SK-N-SH treated with all-trans-retinoic acid at 6 μM for 48 hours (cell line): Measurements from ENCODE around the gene GZMH.

Experiments
- ATAC-seq: fragments of 200-7000 bp; cut with Tn5 transposase; 3 replicates; pipeline ENCODE4 v1.9.1; 2020; ENCODE audit warnings: mild to moderate bottlenecking, moderate library complexity
- ARNTL ChIP-seq: fragments of 450-650 bp; formaldehyde crosslinking; IDR thresholded peaks from 2 replicates; pipeline ENCODE4 v1.5.0; 2020; ENCODE audit warnings: low read depth, mild to moderate bottlenecking, moderate library complexity, borderline replicate concordance
- BACH2 ChIP-seq: fragments of 250-450 bp; sonication (Bioruptor Pico); IDR thresholded peaks from 2 replicates; pipeline ENCODE4 v1.9.0; 2021; ENCODE audit warnings: mild to moderate bottlenecking, borderline replicate concordance
- CSDC2 ChIP-seq: fragments of 250-450 bp; sonication (Bioruptor Pico); IDR thresholded peaks from 2 replicates; pipeline ENCODE4 v1.5.0; 2020; ENCODE audit warnings: mild to moderate bottlenecking, moderate library complexity
- ESRRG ChIP-seq: fragments of 250-450 bp; sonication (Bioruptor Pico); IDR thresholded peaks from 2 replicates; pipeline ENCODE4 v1.6.1; 2021; ENCODE audit warnings: mild to moderate bottlenecking
- GLIS3 ChIP-seq: fragments of 250-450 bp; sonication (Bioruptor Pico); IDR thresholded peaks from 2 replicates; pipeline ENCODE4 v1.5.0; 2020; ENCODE audit warnings: mild to moderate bottlenecking, moderate library complexity
- ISL1 ChIP-seq: fragments of 250-450 bp; sonication (Bioruptor Pico); IDR thresholded peaks from 2 replicates; pipeline ENCODE4 v2.1.2; 2022; ENCODE audit warnings: mild to moderate bottlenecking, moderate library complexity
- PPARA ChIP-seq: fragments of 250-450 bp; sonication (Bioruptor Pico); IDR thresholded peaks from 2 replicates; pipeline ENCODE4 v1.5.0; 2020; ENCODE audit warnings: mild to moderate bottlenecking, borderline replicate concordance
- RARB ChIP-seq: fragments of 250-450 bp; sonication (Bioruptor Pico); IDR thresholded peaks from 2 replicates; pipeline ENCODE4 v1.8.0; 2021; ENCODE audit warnings: mild to moderate bottlenecking, moderate library complexity
- SNAI2 ChIP-seq: fragments of 250-450 bp; sonication (Bioruptor Pico); IDR thresholded peaks from 2 replicates; pipeline ENCODE4 v1.5.0; 2020; ENCODE audit warnings: mild to moderate bottlenecking, moderate library complexity
- TCF4 ChIP-seq: fragments of 250-450 bp; sonication (Bioruptor Pico); IDR thresholded peaks from 2 replicates; pipeline ENCODE4 v1.8.0; 2021; ENCODE audit warnings: mild to moderate bottlenecking, moderate library complexity, borderline replicate concordance
- TOX ChIP-seq: fragments of 250-450 bp; sonication (Bioruptor Pico); IDR thresholded peaks from 2 replicates; pipeline ENCODE4 v1.8.0; 2021; ENCODE audit warnings: mild to moderate bottlenecking, moderate library complexity, borderline replicate concordance
- ZC3H10 ChIP-seq: fragments of 250-450 bp; sonication (Bioruptor Pico); IDR thresholded peaks from 2 replicates; pipeline ENCODE4 v1.5.1; 2021; ENCODE audit warnings: mild to moderate bottlenecking, moderate library complexity
- ZFP3 ChIP-seq: fragments of 250-450 bp; sonication (Bioruptor Pico); IDR thresholded peaks from 2 replicates; pipeline ENCODE4 v1.5.0; 2020; ENCODE audit warnings: mild to moderate bottlenecking, moderate library complexity
- ZFP30 ChIP-seq: fragments of 450-650 bp; formaldehyde crosslinking; IDR thresholded peaks from 2 replicates; pipeline ENCODE4 v1.5.0; 2022; ENCODE audit warnings: mild to moderate bottlenecking, moderate library complexity
- ZNF565 ChIP-seq: fragments of 450-650 bp; formaldehyde crosslinking; conservative IDR thresholded peaks from 2 replicates; pipeline ENCODE4 v1.5.0; 2020; ENCODE audit warnings: low read depth, mild to moderate bottlenecking, moderate library complexity
- ZNF70 ChIP-seq: fragments of 450-650 bp; formaldehyde crosslinking; IDR thresholded peaks from 2 replicates; pipeline ENCODE4 v1.5.0; 2020; ENCODE audit warnings: mild to moderate bottlenecking, moderate library complexity
- ZNF8 ChIP-seq: fragments of 450-650 bp; formaldehyde crosslinking; IDR thresholded peaks from 2 replicates; pipeline ENCODE4 v1.5.0; 2020; ENCODE audit warnings: mild to moderate bottlenecking, moderate library complexity
- TF ChIP-seq, protein P1 (sequence below): fragments of 250-450 bp; sonication (Bioruptor Pico); IDR thresholded peaks from 2 replicates; pipeline ENCODE4 v1.8.0; 2021; ENCODE audit warnings: low read depth, mild to moderate bottlenecking, moderate library complexity, borderline replicate concordance
- TF ChIP-seq, protein P2 (sequence below): fragments of 250-450 bp; sonication (Bioruptor Pico); IDR thresholded peaks from 2 replicates; pipeline ENCODE4 v1.8.0; 2020; ENCODE audit warnings: mild to moderate bottlenecking, moderate library complexity, borderline replicate concordance
- TF ChIP-seq, protein P3 (sequence below): fragments of 250-450 bp; sonication (Bioruptor Pico); IDR thresholded peaks from 2 replicates; pipeline ENCODE4 v1.5.0; 2020; ENCODE audit warnings: mild to moderate bottlenecking, moderate library complexity
- TF ChIP-seq, protein P4 (sequence below): fragments of 250-450 bp; sonication (Bioruptor Pico); IDR thresholded peaks from 2 replicates; pipeline ENCODE4 v1.5.1; 2020; ENCODE audit warnings: low read depth, mild to moderate bottlenecking, moderate library complexity

The GZMH gene

DNA sequence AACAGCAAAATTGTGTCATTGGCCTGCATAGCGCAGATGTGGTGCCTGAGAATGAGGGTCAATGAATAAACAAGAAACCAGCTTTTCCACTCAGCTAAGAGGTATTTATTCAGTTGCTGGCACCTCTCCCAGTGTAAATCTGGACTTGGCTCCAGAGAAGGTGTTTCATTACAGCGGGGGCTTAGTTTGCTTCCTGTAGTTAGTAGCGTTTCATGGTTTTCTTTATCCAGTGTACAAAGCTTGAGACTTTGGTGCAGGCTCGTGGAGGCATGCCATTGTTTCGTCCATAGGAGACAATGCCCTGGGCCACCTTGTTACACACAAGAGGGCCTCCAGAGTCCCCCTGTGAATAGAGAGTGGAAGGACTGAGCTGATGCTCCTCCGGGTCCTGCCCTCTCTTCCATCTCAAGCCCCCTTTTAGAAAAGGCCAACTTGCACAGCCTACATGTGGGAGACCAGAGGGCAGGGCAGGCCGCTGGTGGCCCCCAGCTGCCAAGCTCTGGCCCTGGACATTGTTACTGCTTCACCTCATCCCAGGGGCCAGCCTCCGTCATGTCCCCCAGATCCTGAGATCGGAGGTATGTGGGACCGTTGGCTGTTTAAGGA is 21.5 kb upstream of the GZMH start:
- no peak; the same call in 2 of the 3 replicates for ATAC-seq
- no peak for TF ChIP-seq ARNTL
- TF ChIP-seq ISL1 (CRISPR knock-in tag), result no peak
- no peak for TF ChIP-seq SNAI2 (CRISPR knock-in tag)
- TF ChIP-seq BACH2 (CRISPR knock-in tag), result no peak
- TF ChIP-seq PPARA, result no peak

DNA sequence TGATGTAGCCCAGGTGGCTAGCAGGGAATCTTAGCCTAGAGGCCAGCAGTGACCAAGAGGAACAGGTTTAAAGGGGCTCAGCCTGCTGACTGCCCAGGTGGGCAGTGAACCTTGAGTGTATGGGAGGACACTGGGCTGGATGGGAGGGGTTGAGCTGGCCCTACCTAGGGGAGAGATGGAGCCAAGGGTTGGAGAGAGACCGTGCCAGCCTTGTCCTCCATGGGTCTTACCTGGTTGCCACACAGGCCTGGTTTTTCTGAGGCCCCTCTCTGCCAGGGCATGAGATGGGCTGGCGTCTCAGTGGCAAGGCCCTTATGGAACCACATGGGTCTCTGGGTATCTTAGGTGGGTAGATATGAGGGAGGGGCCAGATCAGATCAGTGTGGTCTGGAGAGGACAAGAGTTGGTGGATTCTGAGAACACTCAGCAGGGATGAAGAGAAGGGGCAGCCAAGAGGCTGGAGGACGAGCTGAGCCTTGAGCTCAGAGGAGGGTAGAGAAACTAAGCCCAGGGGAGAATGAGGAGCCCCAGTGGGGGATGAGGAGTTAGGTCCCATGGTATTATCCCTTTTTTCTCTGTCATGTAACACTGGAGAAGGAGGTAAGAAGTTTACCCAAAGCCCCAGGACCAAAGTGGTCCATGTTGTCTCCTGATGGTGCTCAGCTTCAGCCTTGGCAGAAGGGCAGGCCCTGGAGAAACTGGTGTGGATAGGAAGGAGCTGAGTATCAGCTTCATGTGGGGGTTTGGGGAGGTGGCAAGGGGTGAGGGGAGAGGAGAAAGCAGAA is 20.8 kb upstream of the GZMH start:
- ATAC-seq, result no peak
- no peak for TF ChIP-seq CSDC2 (CRISPR knock-in tag)
- TF ChIP-seq ZNF565, result no peak
- TF ChIP-seq, protein P1, sequence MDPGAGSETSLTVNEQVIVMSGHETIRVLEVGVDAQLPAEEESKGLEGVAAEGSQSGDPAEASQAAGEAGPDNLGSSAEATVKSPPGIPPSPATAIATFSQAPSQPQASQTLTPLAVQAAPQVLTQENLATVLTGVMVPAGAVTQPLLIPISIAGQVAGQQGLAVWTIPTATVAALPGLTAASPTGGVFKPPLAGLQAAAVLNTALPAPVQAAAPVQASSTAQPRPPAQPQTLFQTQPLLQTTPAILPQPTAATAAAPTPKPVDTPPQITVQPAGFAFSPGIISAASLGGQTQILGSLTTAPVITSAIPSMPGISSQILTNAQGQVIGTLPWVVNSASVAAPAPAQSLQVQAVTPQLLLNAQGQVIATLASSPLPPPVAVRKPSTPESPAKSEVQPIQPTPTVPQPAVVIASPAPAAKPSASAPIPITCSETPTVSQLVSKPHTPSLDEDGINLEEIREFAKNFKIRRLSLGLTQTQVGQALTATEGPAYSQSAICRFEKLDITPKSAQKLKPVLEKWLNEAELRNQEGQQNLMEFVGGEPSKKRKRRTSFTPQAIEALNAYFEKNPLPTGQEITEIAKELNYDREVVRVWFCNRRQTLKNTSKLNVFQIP, result no peak
- no peak for TF ChIP-seq BACH2 (CRISPR knock-in tag)
- TF ChIP-seq TOX, result no peak
- TF ChIP-seq ZNF70 (CRISPR knock-in tag), result no peak
- TF ChIP-seq ISL1 (CRISPR knock-in tag), result no peak
- no peak for TF ChIP-seq ZNF8 (CRISPR knock-in tag)
- TF ChIP-seq, protein P2, sequence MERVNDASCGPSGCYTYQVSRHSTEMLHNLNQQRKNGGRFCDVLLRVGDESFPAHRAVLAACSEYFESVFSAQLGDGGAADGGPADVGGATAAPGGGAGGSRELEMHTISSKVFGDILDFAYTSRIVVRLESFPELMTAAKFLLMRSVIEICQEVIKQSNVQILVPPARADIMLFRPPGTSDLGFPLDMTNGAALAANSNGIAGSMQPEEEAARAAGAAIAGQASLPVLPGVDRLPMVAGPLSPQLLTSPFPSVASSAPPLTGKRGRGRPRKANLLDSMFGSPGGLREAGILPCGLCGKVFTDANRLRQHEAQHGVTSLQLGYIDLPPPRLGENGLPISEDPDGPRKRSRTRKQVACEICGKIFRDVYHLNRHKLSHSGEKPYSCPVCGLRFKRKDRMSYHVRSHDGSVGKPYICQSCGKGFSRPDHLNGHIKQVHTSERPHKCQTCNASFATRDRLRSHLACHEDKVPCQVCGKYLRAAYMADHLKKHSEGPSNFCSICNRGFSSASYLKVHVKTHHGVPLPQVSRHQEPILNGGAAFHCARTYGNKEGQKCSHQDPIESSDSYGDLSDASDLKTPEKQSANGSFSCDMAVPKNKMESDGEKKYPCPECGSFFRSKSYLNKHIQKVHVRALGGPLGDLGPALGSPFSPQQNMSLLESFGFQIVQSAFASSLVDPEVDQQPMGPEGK (CRISPR knock-in tag), result no peak
- no peak for TF ChIP-seq ZFP30 (CRISPR knock-in tag)
- no peak for TF ChIP-seq GLIS3 (CRISPR knock-in tag)
- TF ChIP-seq, protein P3, sequence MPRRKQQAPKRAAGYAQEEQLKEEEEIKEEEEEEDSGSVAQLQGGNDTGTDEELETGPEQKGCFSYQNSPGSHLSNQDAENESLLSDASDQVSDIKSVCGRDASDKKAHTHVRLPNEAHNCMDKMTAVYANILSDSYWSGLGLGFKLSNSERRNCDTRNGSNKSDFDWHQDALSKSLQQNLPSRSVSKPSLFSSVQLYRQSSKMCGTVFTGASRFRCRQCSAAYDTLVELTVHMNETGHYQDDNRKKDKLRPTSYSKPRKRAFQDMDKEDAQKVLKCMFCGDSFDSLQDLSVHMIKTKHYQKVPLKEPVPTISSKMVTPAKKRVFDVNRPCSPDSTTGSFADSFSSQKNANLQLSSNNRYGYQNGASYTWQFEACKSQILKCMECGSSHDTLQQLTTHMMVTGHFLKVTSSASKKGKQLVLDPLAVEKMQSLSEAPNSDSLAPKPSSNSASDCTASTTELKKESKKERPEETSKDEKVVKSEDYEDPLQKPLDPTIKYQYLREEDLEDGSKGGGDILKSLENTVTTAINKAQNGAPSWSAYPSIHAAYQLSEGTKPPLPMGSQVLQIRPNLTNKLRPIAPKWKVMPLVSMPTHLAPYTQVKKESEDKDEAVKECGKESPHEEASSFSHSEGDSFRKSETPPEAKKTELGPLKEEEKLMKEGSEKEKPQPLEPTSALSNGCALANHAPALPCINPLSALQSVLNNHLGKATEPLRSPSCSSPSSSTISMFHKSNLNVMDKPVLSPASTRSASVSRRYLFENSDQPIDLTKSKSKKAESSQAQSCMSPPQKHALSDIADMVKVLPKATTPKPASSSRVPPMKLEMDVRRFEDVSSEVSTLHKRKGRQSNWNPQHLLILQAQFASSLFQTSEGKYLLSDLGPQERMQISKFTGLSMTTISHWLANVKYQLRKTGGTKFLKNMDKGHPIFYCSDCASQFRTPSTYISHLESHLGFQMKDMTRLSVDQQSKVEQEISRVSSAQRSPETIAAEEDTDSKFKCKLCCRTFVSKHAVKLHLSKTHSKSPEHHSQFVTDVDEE (CRISPR knock-in tag), result no peak
- TF ChIP-seq TCF4 (CRISPR knock-in tag), result no peak
- no peak for TF ChIP-seq PPARA

DNA sequence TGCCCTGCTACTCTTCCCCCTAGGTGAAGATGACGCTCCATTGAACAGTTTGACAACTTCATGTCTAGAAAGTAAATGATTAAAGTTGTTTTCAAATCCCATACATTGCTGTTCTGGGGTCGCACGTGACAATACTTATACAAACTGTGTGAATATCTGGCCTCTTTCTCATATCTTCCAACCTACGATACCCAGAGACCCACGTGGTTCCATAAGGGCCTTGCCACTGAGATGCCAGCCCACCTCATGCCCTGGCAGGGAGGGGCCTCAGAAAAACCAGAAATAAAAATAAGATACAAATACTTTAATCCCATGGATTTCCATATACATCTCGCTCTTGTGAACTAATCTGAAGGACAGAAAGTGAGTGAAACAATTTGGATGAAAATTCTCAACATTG is 20.0 kb upstream of the GZMH start:
- TF ChIP-seq RARB (CRISPR knock-in tag) (no peak), ZNF565 (no peak), TCF4 (CRISPR knock-in tag) (no peak), ZC3H10 (CRISPR knock-in tag) (no peak), ZNF70 (CRISPR knock-in tag) (no peak), SNAI2 (CRISPR knock-in tag) (no peak), ZFP3 (CRISPR knock-in tag) (no peak), ZNF8 (CRISPR knock-in tag) (no peak), PPARA (no peak), ESRRG (CRISPR knock-in tag) (no peak)
- TF ChIP-seq, protein P4, sequence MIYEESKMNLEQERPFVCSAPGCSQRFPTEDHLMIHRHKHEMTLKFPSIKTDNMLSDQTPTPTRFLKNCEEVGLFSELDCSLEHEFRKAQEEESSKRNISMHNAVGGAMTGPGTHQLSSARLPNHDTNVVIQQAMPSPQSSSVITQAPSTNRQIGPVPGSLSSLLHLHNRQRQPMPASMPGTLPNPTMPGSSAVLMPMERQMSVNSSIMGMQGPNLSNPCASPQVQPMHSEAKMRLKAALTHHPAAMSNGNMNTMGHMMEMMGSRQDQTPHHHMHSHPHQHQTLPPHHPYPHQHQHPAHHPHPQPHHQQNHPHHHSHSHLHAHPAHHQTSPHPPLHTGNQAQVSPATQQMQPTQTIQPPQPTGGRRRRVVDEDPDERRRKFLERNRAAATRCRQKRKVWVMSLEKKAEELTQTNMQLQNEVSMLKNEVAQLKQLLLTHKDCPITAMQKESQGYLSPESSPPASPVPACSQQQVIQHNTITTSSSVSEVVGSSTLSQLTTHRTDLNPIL (CRISPR knock-in tag), result no peak
- TF ChIP-seq, protein P1, result no peak
- ATAC-seq, result no peak
